SK-N-MC (cell line): ENCODE measurements around the gene C4B.
"Not testable (repeated sequence)": the region's sequence is repeated elsewhere in the genome, so short reads cannot be mapped to it uniquely, and the experiment has no call there.

Source experiments
- EZH2 ChIP-seq: fragments of 200-600 bp; sonication (generic); IDR thresholded peaks from one replicate; pipeline ENCODE4 v1.6.1; 2017; ENCODE audit warnings: antibody characterized with exemption
- FOXP2 ChIP-seq: optimal IDR thresholded peaks from 2 replicates; pipeline ENCODE3; 2011; ENCODE audit warnings: mild to moderate bottlenecking, moderate library complexity; ENCODE audit not compliant: insufficient read depth; ENCODE audit errors: extremely low read length, control extremely low read depth
- POLR2AphosphoS5 ChIP-seq: IDR thresholded peaks from 2 replicates; pipeline ENCODE4 v1.6.1; 2012; ENCODE audit warnings: mild to moderate bottlenecking, low read depth, low read length, borderline replicate concordance

DNA sequence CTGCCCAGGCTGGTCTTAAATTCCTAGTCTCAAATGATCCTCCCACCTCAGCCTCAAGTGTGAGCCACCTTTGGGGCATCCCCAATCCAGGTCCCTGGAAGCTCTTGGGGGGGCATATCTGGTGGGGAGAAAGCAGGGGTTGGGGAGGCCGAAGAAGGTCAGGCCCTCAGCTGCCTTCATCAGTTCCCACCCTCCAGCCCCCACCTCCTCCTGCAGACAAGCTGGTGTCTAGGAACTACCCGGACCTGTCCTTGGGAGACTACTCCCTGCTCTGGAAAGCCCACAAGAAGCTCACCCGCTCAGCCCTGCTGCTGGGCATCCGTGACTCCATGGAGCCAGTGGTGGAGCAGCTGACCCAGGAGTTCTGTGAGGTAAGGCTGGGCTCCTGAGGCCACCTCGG lies 24.3 kb downstream of the C4B start:
- TF ChIP-seq EZH2, POLR2AphosphoS5, FOXP2: not testable (repeated sequence)
